GM23338 (cell line): ENCODE measurements around the gene WNK2. TPM values are rescaled to one million over a fixed set of nuclear protein-coding genes. Genes with fewer than 3 reads are reported as not detected.

Experiments
- ATAC-seq: fragments of 200-7000 bp; cut with Tn5 transposase; 3 replicates; pipeline ENCODE4 v1.9.1; 2020
- DNase-seq: peaks from one replicate; pipeline ENCODE4 v3.0.0-alpha.2; 2015; ENCODE audit warnings: low spot score
- H2AFZ ChIP-seq: fragments of 200-600 bp; sonication (generic); 2 replicates; pipeline ENCODE4 v1.8.0; 2016; ENCODE audit warnings: antibody characterized with exemption, mild to moderate bottlenecking, moderate library complexity
- H3F3A ChIP-seq: fragments of 200-600 bp; sonication (generic); replicated peaks from 2 replicates; pipeline ENCODE4 v1.8.0; 2017; ENCODE audit warnings: antibody characterized with exemption, mixed run types, low read depth
- H3K27ac ChIP-seq: fragments of 200-600 bp; sonication (generic); 2 replicates; pipeline ENCODE4 v1.6.1; 2016; ENCODE audit warnings: low read depth
- H3K27me3 ChIP-seq: fragments of 200-600 bp; sonication (generic); 2 replicates; pipeline ENCODE4 v1.8.0; 2016; ENCODE audit warnings: mild to moderate bottlenecking, mixed run types, moderate library complexity; ENCODE audit not compliant: insufficient read depth
- H3K36me3 ChIP-seq: fragments of 200-600 bp; sonication (generic); 2 replicates; pipeline ENCODE4 v1.8.0; 2016; ENCODE audit warnings: mild to moderate bottlenecking; ENCODE audit not compliant: insufficient read depth
- H3K4me1 ChIP-seq: fragments of 200-600 bp; sonication (generic); 2 replicates; pipeline ENCODE4 v1.8.0; 2016; ENCODE audit warnings: mild to moderate bottlenecking, moderate library complexity; ENCODE audit not compliant: insufficient read depth
- H3K4me2 ChIP-seq: fragments of 200-600 bp; sonication (generic); 2 replicates; pipeline ENCODE4 v1.7.1; 2017; ENCODE audit warnings: mixed run types
- H3K4me3 ChIP-seq: fragments of 200-600 bp; sonication (generic); 2 replicates; pipeline ENCODE4 v1.6.1; 2016; ENCODE audit warnings: mixed run types
- H3K79me2 ChIP-seq: fragments of 200-600 bp; sonication (generic); replicated peaks from 2 replicates; pipeline ENCODE4 v1.8.0; 2017; ENCODE audit warnings: mild to moderate bottlenecking; ENCODE audit not compliant: insufficient read depth
- H3K9me2 ChIP-seq: fragments of 200-600 bp; sonication (generic); 2 replicates; pipeline ENCODE4 v1.8.0; 2017; ENCODE audit not compliant: insufficient read depth
- H4K20me1 ChIP-seq: fragments of 200-600 bp; sonication (generic); replicated peaks from 2 replicates; pipeline ENCODE4 v1.8.0; 2017; ENCODE audit warnings: mild to moderate bottlenecking; ENCODE audit not compliant: insufficient read depth
- H3K27ac Mint-ChIP-seq: 2 replicates; pipeline ENCODE4 v1.8.0; 2020; ENCODE audit warnings: inconsistent platforms, mild to moderate bottlenecking, moderate library complexity, mixed read lengths
- H3K27me3 Mint-ChIP-seq: 3 replicates; pipeline ENCODE4 v1.8.0; 2022; ENCODE audit warnings: low read depth, mild to moderate bottlenecking, moderate library complexity, mixed read lengths, inconsistent platforms; ENCODE audit not compliant: insufficient read depth, poor library complexity
- H3K36me3 Mint-ChIP-seq: 3 replicates; pipeline ENCODE4 v1.8.0; 2021; ENCODE audit warnings: low read depth, mild to moderate bottlenecking, inconsistent platforms, moderate library complexity, mixed read lengths
- H3K4me1 Mint-ChIP-seq: 3 replicates; pipeline ENCODE4 v1.8.0; 2020; ENCODE audit warnings: mild to moderate bottlenecking, inconsistent platforms, mixed read lengths
- H3K4me3 Mint-ChIP-seq: 3 replicates; pipeline ENCODE4 v1.8.0; 2021; ENCODE audit warnings: moderate library complexity, mild to moderate bottlenecking, inconsistent platforms, mixed read lengths
- H3K9me3 Mint-ChIP-seq: 3 replicates; pipeline ENCODE4 v1.8.0; 2020; ENCODE audit warnings: moderate library complexity, mild to moderate bottlenecking, inconsistent platforms, mixed read lengths
- CTCF ChIP-seq, 2 experiments: fragments of 200-600 bp in 1 of 2; sonication (generic) in 1 of 2; conservative IDR thresholded peaks; 2 replicates each; pipeline versions ENCODE4 v1.5.1 to v1.6.1; 2016 to 2017; ENCODE audit warnings: antibody characterized with exemption in 2 of 2, low read depth in 2 of 2, mild to moderate bottlenecking in 2 of 2, moderate library complexity in 1 of 2
- EZH2 ChIP-seq: fragments of 200-600 bp; sonication (generic); IDR thresholded peaks from one replicate; pipeline ENCODE4 v1.8.0; 2017; ENCODE audit warnings: antibody characterized with exemption, mild to moderate bottlenecking, low read depth; ENCODE audit not compliant: unreplicated experiment
- EZH2phosphoT487 ChIP-seq: fragments of 200-600 bp; sonication (generic); IDR thresholded peaks from one replicate; pipeline ENCODE4 v1.8.1; 2018; ENCODE audit warnings: antibody characterized with exemption; ENCODE audit not compliant: unreplicated experiment
- ZNF114 ChIP-seq: fragments of 250-450 bp; sonication (Bioruptor Pico); IDR thresholded peaks from 2 replicates; pipeline ENCODE4 v1.5.0; 2020; ENCODE audit warnings: mild to moderate bottlenecking, moderate library complexity
- ZNF331 ChIP-seq: fragments of 250-450 bp; sonication (Bioruptor Pico); IDR thresholded peaks from 2 replicates; pipeline ENCODE4 v1.5.0; 2020; ENCODE audit warnings: low read depth, mild to moderate bottlenecking, moderate library complexity
- polyA plus RNA-seq: library from polyadenylated mRNA; unstranded; fragments of >200 nt; fragmentation: Nextera tagmentation; extraction: Ambion mirVana; gene quantifications from 2 replicates; pipeline ENCODE4 v1.2.1, GENCODE V29; 2016
- total RNA-seq: library from RNA; depleted of rRNA; stranded (reverse); fragments of >200 nt; shearing (Covaris generic); gene quantifications from 2 replicates; pipeline ENCODE4 v1.2.3, GENCODE V29; 2014
- TF ChIP-seq, protein P1 (sequence below): IDR thresholded peaks from 2 replicates; pipeline ENCODE4 v1.6.1; 2016; ENCODE audit warnings: antibody characterized with exemption

Gene WNK2
- total and polyA plus RNA-seq, 2 experiments from 2014 or later, result 56.4 to 102 TPM

DNA sequence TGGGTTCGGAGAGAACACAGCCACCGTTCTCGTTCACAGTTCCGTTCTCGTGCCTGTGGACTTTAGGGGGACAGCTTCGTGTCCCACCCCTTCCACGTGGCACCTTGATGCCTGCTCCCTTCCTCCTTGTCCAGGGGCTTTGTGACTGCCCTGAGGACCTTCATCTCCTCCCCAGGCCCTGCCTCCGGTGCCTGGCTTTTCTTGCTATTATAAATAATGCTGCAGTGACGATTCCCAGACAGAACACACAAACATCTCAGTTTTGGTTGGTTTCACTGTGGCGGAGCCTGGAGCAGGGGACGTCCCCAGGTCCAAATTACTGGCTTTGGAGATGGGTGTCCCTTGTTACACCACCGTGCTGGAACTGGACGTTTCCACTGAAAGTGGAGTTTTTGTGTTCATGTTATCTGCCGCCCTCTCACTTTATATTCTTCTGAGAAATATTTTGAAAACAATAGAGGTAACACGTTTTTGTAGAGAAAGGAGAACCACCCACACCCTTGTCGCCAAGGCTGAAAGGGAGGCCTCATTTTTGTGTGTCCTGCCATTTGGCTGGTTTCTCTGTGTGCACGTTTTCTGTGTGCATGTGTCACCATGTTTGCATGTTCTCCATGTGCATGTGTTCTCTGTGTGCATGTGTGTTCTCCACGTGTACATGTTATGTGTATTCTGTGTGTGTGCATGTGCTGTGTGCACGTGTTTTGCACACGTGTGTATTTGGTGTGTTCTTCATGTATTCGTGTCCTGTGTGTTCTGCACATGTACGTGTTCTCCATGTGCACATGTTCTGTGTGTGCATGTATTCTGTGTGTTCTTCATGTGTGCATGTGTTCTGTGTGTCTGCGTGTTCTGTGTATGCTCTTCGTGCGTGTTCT lies 24.2 kb downstream of the WNK2 start:
- H3K27ac ChIP-seq, result peak overlapping the region; percentile 50; the same call in 1 of the 2 replicates
- no peak for ATAC-seq
- H3K4me1 ChIP-seq, result no peaks in the 10 kb centered on the region
- no peak overlapping the region for H3K4me2 ChIP-seq
- Mint-ChIP-seq H3K9me3 (no peaks in the 10 kb centered on the region; the same call in 2 of the 3 replicates), H3K27me3 (peaks cover 4% of the 10 kb centered on the region), H3K4me1 (peaks cover 5% of the 10 kb centered on the region), H3K4me3 (no peak overlapping the region), H3K36me3 (0 out of 3 replicates have a peak, but pooled peaks cover 2% of the 10 kb centered on the region), H3K27ac (no peak overlapping the region)
- H3K36me3 ChIP-seq, result no peaks in the 10 kb centered on the region
- H2AFZ ChIP-seq, result no peak overlapping the region
- peaks cover 23% of the 10 kb centered on the region for H3K79me2 ChIP-seq
- DNase-seq, result no peak
- no peaks in the 10 kb centered on the region; the same call in 1 of the 2 replicates for H3K9me2 ChIP-seq
- peaks cover 7% of the 10 kb centered on the region for H4K20me1 ChIP-seq
- no peaks in the 10 kb centered on the region for H3K27me3 ChIP-seq
- H3K4me3 ChIP-seq, result no peak overlapping the region
- TF ChIP-seq CTCF (conservative IDR thresholded peaks at IDR 0.05; ENCODE audit: low read depth in 2 of 2) (no peak), EZH2 (no peak), EZH2phosphoT487 (no peak), ZNF331 (no peak)
- peaks cover 15% of the 10 kb centered on the region for H3F3A ChIP-seq

DNA sequence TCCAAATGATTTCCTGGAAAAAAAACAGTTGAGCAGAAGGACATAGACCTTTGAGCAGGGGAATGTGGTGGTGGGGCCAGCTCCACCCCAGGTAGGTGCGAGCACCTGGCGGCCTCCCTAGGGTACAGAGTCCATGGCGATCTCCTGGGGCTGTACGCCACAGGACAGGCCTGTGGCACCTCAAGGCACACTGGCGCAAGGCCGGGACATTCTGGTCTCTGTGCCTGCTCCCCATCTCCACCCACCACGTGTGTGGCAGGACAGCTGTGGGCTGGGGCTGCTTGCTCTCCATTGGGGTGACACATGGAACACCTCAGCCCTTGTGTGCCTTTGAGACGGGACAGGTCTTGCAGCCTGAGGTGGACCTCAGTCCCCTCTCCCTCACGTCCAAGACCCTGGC lies 25.2 kb downstream of the WNK2 start:
- Histone ChIP-seq H3K4me3 (no peak overlapping the region), H4K20me1 (peaks cover 7% of the 10 kb centered on the region), H3K27me3 (no peaks in the 10 kb centered on the region), H3K27ac (no peak overlapping the region), H3K79me2 (peaks cover 23% of the 10 kb centered on the region), H3K9me2 (no peaks in the 10 kb centered on the region; the same call in 1 of the 2 replicates), H3K4me2 (no peak overlapping the region), H3F3A (peaks cover 15% of the 10 kb centered on the region), H2AFZ (no peak overlapping the region), H3K4me1 (no peaks in the 10 kb centered on the region), H3K36me3 (no peaks in the 10 kb centered on the region)
- Mint-ChIP-seq H3K36me3 (0 out of 3 replicates have a peak, but pooled peaks cover 2% of the 10 kb centered on the region), H3K4me1 (no peaks in the 10 kb centered on the region), H3K4me3 (no peak overlapping the region), H3K27me3 (peaks cover 5% of the 10 kb centered on the region), H3K27ac (no peak overlapping the region), H3K9me3 (no peaks in the 10 kb centered on the region; the same call in 2 of the 3 replicates)
- DNase-seq (no peak), ATAC-seq (no peak)
- TF ChIP-seq, protein P1, sequence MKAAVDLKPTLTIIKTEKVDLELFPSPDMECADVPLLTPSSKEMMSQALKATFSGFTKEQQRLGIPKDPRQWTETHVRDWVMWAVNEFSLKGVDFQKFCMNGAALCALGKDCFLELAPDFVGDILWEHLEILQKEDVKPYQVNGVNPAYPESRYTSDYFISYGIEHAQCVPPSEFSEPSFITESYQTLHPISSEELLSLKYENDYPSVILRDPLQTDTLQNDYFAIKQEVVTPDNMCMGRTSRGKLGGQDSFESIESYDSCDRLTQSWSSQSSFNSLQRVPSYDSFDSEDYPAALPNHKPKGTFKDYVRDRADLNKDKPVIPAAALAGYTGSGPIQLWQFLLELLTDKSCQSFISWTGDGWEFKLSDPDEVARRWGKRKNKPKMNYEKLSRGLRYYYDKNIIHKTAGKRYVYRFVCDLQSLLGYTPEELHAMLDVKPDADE, result no peak
- TF ChIP-seq ZNF114, result no peak
